ENCODE measurements around the gene CYP3A5. TPM values are rescaled to one million over a fixed set of nuclear protein-coding genes. Genes with fewer than 3 reads are reported as not detected.

The CYP3A5 gene
- total and polyA plus RNA-seq, 2 of the 13 experiments (the other 11 are each of a cell fraction or from before 2014, with no cell fraction given) = 5.7 to 9.3 TPM

GRCh38 chr7:99616359-99617191 lies 63.2 kb downstream of the CYP3A5 start, which contains the start of gene ZSCAN25 (continued):
- TF ChIP-seq ZNF609 (CRISPR knock-in tag; IDR thresholded peaks at IDR 0.05; ENCODE audit: borderline replicate concordance) (peak; percentile 43; the same call in 1 of the 2 replicates), ZNF570 (CRISPR knock-in tag; IDR thresholded peaks at IDR 0.05; ENCODE audit: borderline replicate concordance) (no peak), RAD21 (CRISPR knock-in tag; IDR thresholded peaks at IDR 0.05) (peak; percentile 71), KLF6 (CRISPR knock-in tag; IDR thresholded peaks at IDR 0.05) (peak; percentile 50; the same call in 1 of the 2 replicates), YEATS2 (CRISPR knock-in tag; IDR thresholded peaks at IDR 0.05; ENCODE audit: borderline replicate concordance) (peak; percentile 97), GZF1 (CRISPR knock-in tag; IDR thresholded peaks at IDR 0.05) (peak; percentile 80), PLSCR1 (CRISPR knock-in tag; IDR thresholded peaks at IDR 0.05; ENCODE audit: borderline replicate concordance) (no peak), SUZ12 (IDR thresholded peaks at IDR 0.05; ENCODE audit: low read depth, low read length) (no peak), RBFOX2 (IDR thresholded peaks at IDR 0.05; ENCODE audit: low read depth, low read length) (peak; percentile 96), ZNF761 (CRISPR knock-in tag; conservative IDR thresholded peaks at IDR 0.05) (peak; percentile 89; the same call in 1 of the 2 replicates), NCOA1 (CRISPR knock-in tag; IDR thresholded peaks at IDR 0.05) (peak; percentile 62; the same call in 1 of the 2 replicates), NCOA5 (CRISPR knock-in tag; IDR thresholded peaks at IDR 0.05) (no peak), SOX13 (IDR thresholded peaks at IDR 0.05) (no peak), SOX13 (CRISPR knock-in tag; conservative IDR thresholded peaks at IDR 0.05 in 1 of 2, IDR thresholded peaks at IDR 0.05 in 1 of 2) (no peak), SP4 (CRISPR knock-in tag; IDR thresholded peaks at IDR 0.05) (peak; percentile 47; the same call in 1 of the 2 replicates), MIER3 (CRISPR knock-in tag; IDR thresholded peaks at IDR 0.05; ENCODE audit: borderline replicate concordance) (peak; percentile 91; the same call in 1 of the 2 replicates), ETV6 (CRISPR knock-in tag; conservative IDR thresholded peaks at IDR 0.05) (peak; percentile 44), ZNF773 (CRISPR knock-in tag; IDR thresholded peaks at IDR 0.05; ENCODE audit: borderline replicate concordance) (no peak; the same call in 1 of the 2 replicates), DNMT3B (CRISPR knock-in tag; conservative IDR thresholded peaks at IDR 0.05) (peak; percentile 97; the same call in 1 of the 2 replicates), ZNF33B (CRISPR knock-in tag; IDR thresholded peaks at IDR 0.05) (peak; percentile 79; the same call in 1 of the 2 replicates), CAMTA2 (CRISPR knock-in tag; IDR thresholded peaks at IDR 0.05; ENCODE audit: borderline replicate concordance) (peak; percentile 67), ZNF30 (CRISPR knock-in tag; IDR thresholded peaks at IDR 0.05) (peak; percentile 44), PAWR (CRISPR knock-in tag; IDR thresholded peaks at IDR 0.05; ENCODE audit: borderline replicate concordance) (no peak)
- TF ChIP-seq, protein P1, sequence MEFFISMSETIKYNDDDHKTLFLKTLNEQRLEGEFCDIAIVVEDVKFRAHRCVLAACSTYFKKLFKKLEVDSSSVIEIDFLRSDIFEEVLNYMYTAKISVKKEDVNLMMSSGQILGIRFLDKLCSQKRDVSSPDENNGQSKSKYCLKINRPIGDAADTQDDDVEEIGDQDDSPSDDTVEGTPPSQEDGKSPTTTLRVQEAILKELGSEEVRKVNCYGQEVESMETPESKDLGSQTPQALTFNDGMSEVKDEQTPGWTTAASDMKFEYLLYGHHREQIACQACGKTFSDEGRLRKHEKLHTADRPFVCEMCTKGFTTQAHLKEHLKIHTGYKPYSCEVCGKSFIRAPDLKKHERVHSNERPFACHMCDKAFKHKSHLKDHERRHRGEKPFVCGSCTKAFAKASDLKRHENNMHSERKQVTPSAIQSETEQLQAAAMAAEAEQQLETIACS (CRISPR knock-in tag; IDR thresholded peaks at IDR 0.05) = no peak

All from HepG2 (cell line).